Immature natural killer cell (primary cell): ENCODE results near the gene PIN1. TPM values are rescaled to one million over a fixed set of nuclear protein-coding genes. Genes with fewer than 3 reads are reported as not detected.
"Not testable (repeated sequence)": the region's sequence is repeated elsewhere in the genome, so short reads cannot be mapped to it uniquely, and the experiment has no call there.

Source experiments
- DNase-seq, 3 donors: peaks; one replicate each; pipeline ENCODE4 v3.0.0; 2022; ENCODE audit warnings: mixed read lengths in 1 of 3
- H3K27ac Mint-ChIP-seq, 6 donors: one replicate each; pipeline ENCODE4 v1.8.0; 2020; ENCODE audit warnings: mixed read lengths in 6 of 6, mild to moderate bottlenecking in 5 of 6, inconsistent platforms in 4 of 6, moderate library complexity in 3 of 6
- H3K27me3 Mint-ChIP-seq, 3 donors: one replicate each; pipeline ENCODE4 v1.8.0; 2020 to 2021; ENCODE audit warnings: low read depth in 3 of 3, mild to moderate bottlenecking in 3 of 3, mixed read lengths in 3 of 3, moderate library complexity in 3 of 3, inconsistent platforms in 1 of 3
- H3K36me3 Mint-ChIP-seq, 3 donors: one replicate each; pipeline ENCODE4 v1.8.0; 2020; ENCODE audit warnings: mixed read lengths in 3 of 3, inconsistent platforms in 2 of 3, mild to moderate bottlenecking in 2 of 3
- H3K4me1 Mint-ChIP-seq, 2 donors: one replicate each; pipeline ENCODE4 v1.8.0; 2020; ENCODE audit warnings: inconsistent platforms in 2 of 2, mild to moderate bottlenecking in 2 of 2, mixed read lengths in 2 of 2, moderate library complexity in 1 of 2
- H3K4me3 Mint-ChIP-seq, 5 donors: one replicate each; pipeline ENCODE4 v1.8.0; 2020; ENCODE audit warnings: mild to moderate bottlenecking in 5 of 5, mixed read lengths in 5 of 5, inconsistent platforms in 3 of 5, moderate library complexity in 3 of 5
- H3K9me3 Mint-ChIP-seq, 6 donors: one replicate each; pipeline ENCODE4 v1.8.0; 2020; ENCODE audit warnings: mild to moderate bottlenecking in 6 of 6, mixed read lengths in 6 of 6, inconsistent platforms in 4 of 6, moderate library complexity in 3 of 6
- polyA plus RNA-seq, 3 donors: library from polyadenylated mRNA; unstranded; fragments of 300-500 nt; fragmentation: Illumina TruSeq; gene quantifications; one replicate each; pipeline ENCODE4 v1.2.3, GENCODE V29; 2021

PIN1 gene
- polyA plus RNA-seq, 3 donors from 2014 or later = 143 to 227 (median 183) TPM

GRCh38 chr19:9797871-9798270, 37.2 kb upstream of the PIN1 start:
- Mint-ChIP-seq H3K9me3 (no peaks in the 10 kb centered on the region), H3K27me3 (peaks cover 0 to 4% (median 1%) of the 10 kb centered on the region in 3 donors), H3K4me1 (peaks cover 11 to 16% of the 10 kb centered on the region in 2 donors), H3K27ac (no peak overlapping the region), H3K36me3 (no peaks in the 10 kb centered on the region), H3K4me3 (no peak overlapping the region)
- no peak for DNase-seq

- no peaks in the 10 kb centered on the region for H3K36me3 Mint-ChIP-seq
- no peak overlapping the region for H3K4me3 Mint-ChIP-seq
- H3K27me3 Mint-ChIP-seq = peaks cover 0 to 1% (median 0%) of the 10 kb centered on the region in 3 donors
- peaks cover 5 to 8% of the 10 kb centered on the region in 2 donors for H3K4me1 Mint-ChIP-seq
- DNase-seq = no peak
- peak overlapping the region in 1 of 6 donors; percentile 9 for H3K27ac Mint-ChIP-seq
- H3K9me3 Mint-ChIP-seq = no peaks in the 10 kb centered on the region
Observed at GRCh38 chr19:9799162-9799561, 36.0 kb upstream of the PIN1 start.

GRCh38 chr19:9801976-9802375, 33.1 kb upstream of the PIN1 start:
- Mint-ChIP-seq H3K4me3 (no peak overlapping the region), H3K36me3 (no peaks in the 10 kb centered on the region), H3K27ac (no peak overlapping the region), H3K4me1 (no peaks in the 10 kb centered on the region), H3K27me3 (peaks cover 0 to 1% (median 0%) of the 10 kb centered on the region in 3 donors), H3K9me3 (no peaks in the 10 kb centered on the region)
- no peak for DNase-seq

GRCh38 chr19:9806803-9807202, 28.3 kb upstream of the PIN1 start:
- Mint-ChIP-seq H3K27me3 (peaks cover 0 to 1% (median 0%) of the 10 kb centered on the region in 3 donors), H3K27ac (peak overlapping the region in 1 of 6 donors; percentile 14), H3K36me3 (peaks cover 6 to 9% (median 8%) of the 10 kb centered on the region in 3 donors), H3K4me1 (peaks cover 4 to 10% of the 10 kb centered on the region in 2 donors), H3K9me3 (no peaks in the 10 kb centered on the region), H3K4me3 (no peak overlapping the region)
- no peak for DNase-seq

- DNase-seq = peak in 1 of 3 donors; percentile 39
- peak overlapping the region in 3 of 5 donors; percentile 1 to 18 (median 2) for H3K4me3 Mint-ChIP-seq
Observed at GRCh38 chr19:9808855-9809824, 26.0 kb upstream of the PIN1 start.

GRCh38 chr19:9811139-9811538, 24.0 kb upstream of the PIN1 start:
- Mint-ChIP-seq H3K27ac (no peak overlapping the region), H3K4me3 (no peak overlapping the region), H3K27me3 (no peaks in the 10 kb centered on the region), H3K9me3 (no peaks in the 10 kb centered on the region), H3K4me1 (peaks cover 13 to 27% of the 10 kb centered on the region in 2 donors), H3K36me3 (peaks cover 6 to 18% (median 13%) of the 10 kb centered on the region in 3 donors)
- DNase-seq = no peak

More at GRCh38 chr19:9808855-9809824, 26.0 kb upstream of the PIN1 start:
- H3K27ac Mint-ChIP-seq = peak overlapping the region in 4 of 6 donors; percentile 18 to 78 (median 50)
- peaks cover 4 to 16% of the 10 kb centered on the region in 2 donors for H3K4me1 Mint-ChIP-seq
- no peaks in the 10 kb centered on the region for H3K9me3 Mint-ChIP-seq
- H3K36me3 Mint-ChIP-seq = peaks cover 6 to 13% (median 13%) of the 10 kb centered on the region in 3 donors
- H3K27me3 Mint-ChIP-seq = no peaks in the 10 kb centered on the region

- Mint-ChIP-seq H3K36me3 (peaks cover 5 to 13% (median 9%) of the 10 kb centered on the region in 3 donors), H3K4me3 (peak overlapping the region; percentile 88 to 93 (median 89)), H3K4me1 (peaks cover 42 to 45% of the 10 kb centered on the region in 2 donors), H3K27me3 (peaks cover 4 to 10% (median 9%) of the 10 kb centered on the region in 3 donors), H3K9me3 (no peaks in the 10 kb centered on the region), H3K27ac (peak overlapping the region; percentile 89 to 95 (median 90))
- DNase-seq = no peak
Observed at GRCh38 chr19:9818175-9818733, 16.9 kb upstream of the PIN1 start.

GRCh38 chr19:9818734-9819595, 16.2 kb upstream of the PIN1 start, which contains the start of gene FBXL12:
FBXL12 (minus strand) TSS chr19:9819079; CDS start chr19:9818813, 266 bp downstream.
- peaks cover 4 to 10% (median 9%) of the 10 kb centered on the region in 3 donors for H3K27me3 Mint-ChIP-seq
- peak; percentile 100 for DNase-seq
- peak within 1 kb of the TSS; percentile 88 to 93 (median 89) for H3K4me3 Mint-ChIP-seq
- peaks cover 42% of the 10 kb centered on the region in 2 donors for H3K4me1 Mint-ChIP-seq
- H3K9me3 Mint-ChIP-seq = no peaks in the 10 kb centered on the region
- H3K27ac Mint-ChIP-seq = peak within 1 kb of the TSS; percentile 89 to 95 (median 90)
- H3K36me3 Mint-ChIP-seq = peaks cover 5 to 14% (median 6%) of the 10 kb centered on the region in 3 donors

- Mint-ChIP-seq H3K9me3 (no peaks in the 10 kb centered on the region), H3K27me3 (peaks cover 4 to 10% (median 9%) of the 10 kb centered on the region in 3 donors), H3K4me1 (peaks cover 39 to 42% of the 10 kb centered on the region in 2 donors), H3K4me3 (peak overlapping the region; percentile 88 to 93 (median 89)), H3K27ac (peak overlapping the region; percentile 89 to 95 (median 90)), H3K36me3 (peaks cover 4 to 12% (median 5%) of the 10 kb centered on the region in 3 donors)
- DNase-seq = no peak
Observed at GRCh38 chr19:9819596-9819909, 15.6 kb upstream of the PIN1 start.

- Mint-ChIP-seq H3K27ac (peak overlapping the region; percentile 30 to 95 (median 89)), H3K4me3 (peak overlapping the region in 3 of 5 donors; percentile 89 to 93 (median 89)), H3K4me1 (peaks cover 34 to 37% of the 10 kb centered on the region in 2 donors)
- H3K36me3 Mint-ChIP-seq, H3K27me3 Mint-ChIP-seq, DNase-seq, H3K9me3 Mint-ChIP-seq: not testable (repeated sequence)
Observed at GRCh38 chr19:9820034-9820433, 15.1 kb upstream of the PIN1 start.

GRCh38 chr19:9823816-9824215, 11.3 kb upstream of the PIN1 start:
- DNase-seq = no peak
- Mint-ChIP-seq H3K36me3 (peaks cover 0 to 3% (median 0%) of the 10 kb centered on the region in 3 donors), H3K27ac (peak overlapping the region in 1 of 6 donors; percentile 62), H3K9me3 (no peaks in the 10 kb centered on the region), H3K4me3 (no peak overlapping the region), H3K27me3 (peaks cover 7 to 8% (median 7%) of the 10 kb centered on the region in 3 donors), H3K4me1 (peaks cover 37 to 39% of the 10 kb centered on the region in 2 donors)

GRCh38 chr19:9827289-9828238, 7.6 kb upstream of the PIN1 start, which contains the start of gene UBL5:
UBL5 (plus strand) TSS chr19:9827918; CDS start chr19:9828338, 420 bp downstream.
- DNase-seq = peak; percentile 87 to 89 (median 89)
- peaks cover 2 to 4% (median 2%) of the 10 kb centered on the region in 3 donors for H3K27me3 Mint-ChIP-seq
- H3K27ac Mint-ChIP-seq = peak within 1 kb of the TSS; percentile 89 to 99 (median 98)
- peaks cover 31 to 40% of the 10 kb centered on the region in 2 donors for H3K4me1 Mint-ChIP-seq
- peaks cover 0 to 3% (median 0%) of the 10 kb centered on the region in 3 donors for H3K36me3 Mint-ChIP-seq
- H3K4me3 Mint-ChIP-seq = peak within 1 kb of the TSS; percentile 100
- no peaks in the 10 kb centered on the region for H3K9me3 Mint-ChIP-seq
